ENCODE measurements around the gene ING3. TPM values are rescaled to one million over a fixed set of nuclear protein-coding genes. Genes with fewer than 3 reads are reported as not detected.
A peak's percentile ranks its signal among the peaks of the same experiment; 100 is the strongest.
"Not testable (repeated sequence)": the region's sequence is repeated elsewhere in the genome, so short reads cannot be mapped to it uniquely, and the experiment has no call there.

Gene ING3
- total RNA-seq, 1 experiment from 2014 or later: 6.7 TPM

DNA sequence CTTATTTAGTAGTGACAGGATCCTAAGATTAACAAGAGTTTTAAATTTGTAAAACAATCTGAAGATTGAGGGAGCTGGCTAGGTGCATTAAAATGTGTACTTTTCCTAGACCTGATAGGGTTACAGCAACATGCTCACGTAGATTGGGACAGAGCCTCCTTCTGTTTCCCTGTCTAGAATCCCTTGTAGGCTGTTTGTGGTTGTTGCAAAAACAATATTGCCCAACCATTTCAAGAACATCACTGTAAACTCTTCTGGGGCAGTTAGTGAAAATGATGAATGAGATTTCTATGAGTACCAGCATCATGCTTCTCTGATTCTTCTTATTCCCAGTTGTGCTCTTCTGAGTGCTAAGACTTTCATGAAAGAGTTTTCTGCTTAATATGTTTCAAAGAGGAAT is 23.3 kb downstream of the ING3 start:
- peaks cover 6% of the 10 kb centered on the region for H3K36me3 ChIP-seq (replicated peaks; ENCODE audit: control insufficient read depth, insufficient read depth, low read length)
- no peak overlapping the region for H3K4me3 ChIP-seq (ENCODE audit: insufficient read depth, low read depth, low read length)
- no peaks in the 10 kb centered on the region for H3K27me3 ChIP-seq (ENCODE audit: control insufficient read depth, insufficient read depth, low read length)
- no peak for DNase-seq

DNA sequence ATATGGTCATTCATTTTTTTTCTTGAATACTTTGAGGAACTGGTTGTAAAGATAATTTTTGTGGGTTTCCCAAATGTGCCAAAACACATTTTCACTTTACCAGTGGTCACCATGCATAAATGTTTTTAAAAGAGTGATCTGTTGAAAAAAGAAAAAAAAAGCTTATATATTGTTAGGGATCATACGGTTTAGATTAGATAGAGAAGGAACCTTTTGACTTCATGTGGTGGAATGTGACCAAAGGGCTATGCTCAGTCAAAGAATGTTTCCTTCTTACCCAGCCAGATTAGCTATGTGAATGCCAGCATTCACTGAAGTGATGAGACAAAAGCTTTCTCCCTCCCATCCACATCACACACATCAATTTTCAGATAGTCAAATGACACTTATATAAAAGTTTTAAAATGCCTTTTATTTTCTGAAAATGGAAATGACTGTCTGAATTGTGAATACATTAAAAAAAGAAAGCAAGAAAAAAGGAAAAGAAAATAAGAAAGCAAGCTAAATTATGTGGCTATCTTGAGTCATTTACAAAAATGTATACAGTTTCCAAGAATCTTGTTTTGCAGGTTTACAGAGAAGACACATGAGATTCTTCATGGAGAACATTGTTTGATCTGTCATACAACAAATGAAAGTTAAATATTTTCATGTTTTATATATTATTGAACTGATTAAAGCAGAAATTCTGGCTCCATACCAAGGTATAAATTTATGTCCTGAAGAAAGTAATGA is 29.4 kb downstream of the ING3 start:
- no peak for DNase-seq
- Histone ChIP-seq H3K4me3 (ENCODE audit: insufficient read depth, low read depth, low read length) (no peak overlapping the region), H3K27me3 (ENCODE audit: control insufficient read depth, insufficient read depth, low read length) (no peaks in the 10 kb centered on the region), H3K36me3 (replicated peaks; ENCODE audit: control insufficient read depth, insufficient read depth, low read length) (peaks cover 1% of the 10 kb centered on the region)

DNA sequence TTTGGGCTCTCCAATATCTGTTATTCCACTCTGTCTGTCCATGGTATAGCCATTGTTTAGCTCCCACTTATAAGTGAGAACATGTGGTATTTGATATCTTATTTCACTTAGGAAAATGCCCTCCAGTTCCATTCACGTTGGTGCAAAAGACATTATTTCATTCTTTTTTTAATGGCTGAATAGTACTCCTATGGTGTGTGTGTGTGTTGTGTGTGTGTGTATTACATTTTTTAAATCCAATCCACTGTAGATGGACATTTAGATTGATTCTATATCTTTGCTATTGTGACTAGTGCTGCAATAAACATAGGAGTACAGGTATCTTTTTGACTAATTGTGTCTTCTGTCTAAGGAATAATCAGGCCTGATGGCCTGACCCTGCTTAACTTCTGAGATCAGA is 30.5 kb downstream of the ING3 start:
- no peaks in the 10 kb centered on the region; the same call in 1 of the 2 replicates for H3K36me3 ChIP-seq (replicated peaks; ENCODE audit: control insufficient read depth, insufficient read depth, low read length)
- H3K4me3 ChIP-seq (ENCODE audit: insufficient read depth, low read depth, low read length): no peak overlapping the region
- H3K27me3 ChIP-seq (ENCODE audit: control insufficient read depth, insufficient read depth, low read length): no peaks in the 10 kb centered on the region
- no peak for DNase-seq

DNA sequence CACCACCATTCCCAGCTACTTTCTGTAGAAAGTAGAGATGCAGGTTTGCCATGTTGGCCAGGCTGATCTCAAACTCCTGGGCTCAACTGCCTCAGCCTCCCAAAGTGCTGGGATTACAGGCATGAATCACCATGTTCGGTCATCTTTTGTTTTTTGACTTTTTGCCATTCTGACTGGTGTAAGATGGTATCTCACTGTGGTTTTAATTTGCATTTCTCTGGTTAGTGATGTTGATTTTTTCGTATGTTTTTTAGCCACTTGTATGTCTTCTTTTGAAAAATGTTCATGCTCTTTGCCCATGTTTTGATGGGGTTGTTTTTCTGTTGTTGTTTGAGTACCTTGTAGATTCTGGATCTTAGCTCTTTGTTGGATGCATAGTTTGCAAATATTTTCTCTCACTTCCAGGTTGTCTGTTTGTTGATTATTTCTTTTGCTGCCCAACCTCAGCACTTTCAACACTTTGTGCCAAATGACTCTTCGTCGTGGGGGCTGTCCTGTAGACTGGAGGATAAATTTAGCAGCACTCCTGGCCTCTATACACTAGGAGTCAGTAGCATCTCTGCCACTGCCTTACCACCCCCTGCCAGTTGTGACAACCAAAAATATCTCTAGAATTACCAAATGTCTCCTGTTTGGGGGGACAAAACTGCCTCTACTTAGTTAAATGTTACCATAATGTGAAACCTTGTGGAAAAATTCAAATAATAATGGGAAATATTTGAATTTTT is 31.5 kb downstream of the ING3 start:
- Histone ChIP-seq H3K4me3 (ENCODE audit: insufficient read depth, low read depth, low read length) (no peak overlapping the region), H3K36me3 (replicated peaks; ENCODE audit: control insufficient read depth, insufficient read depth, low read length) (no peaks in the 10 kb centered on the region; the same call in 1 of the 2 replicates), H3K27me3 (ENCODE audit: control insufficient read depth, insufficient read depth, low read length) (no peaks in the 10 kb centered on the region)
- DNase-seq: peak; percentile 16

DNA sequence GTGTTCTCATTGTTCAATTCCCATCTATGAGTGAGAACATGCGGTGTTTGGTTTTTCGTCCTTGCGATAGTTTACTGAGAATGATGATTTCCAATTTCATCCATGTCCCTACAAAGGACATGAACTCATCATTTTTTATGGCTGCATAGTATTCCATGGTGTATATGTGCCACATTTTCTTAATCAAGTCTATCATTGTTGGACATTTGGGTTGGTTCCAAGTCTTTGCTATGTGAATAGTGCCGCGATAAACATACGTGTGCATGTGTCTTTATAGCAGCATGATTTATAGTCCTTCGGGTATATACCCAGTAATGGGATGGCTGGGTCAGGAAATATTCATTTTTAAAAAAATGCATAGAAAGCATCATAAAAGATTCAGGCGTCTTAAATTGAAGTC is 33.0 kb downstream of the ING3 start:
- not testable (repeated sequence) for H3K36me3 ChIP-seq (replicated peaks; ENCODE audit: control insufficient read depth, insufficient read depth, low read length); DNase-seq; H3K27me3 ChIP-seq (ENCODE audit: control insufficient read depth, insufficient read depth, low read length); H3K4me3 ChIP-seq (ENCODE audit: insufficient read depth, low read depth, low read length)

DNA sequence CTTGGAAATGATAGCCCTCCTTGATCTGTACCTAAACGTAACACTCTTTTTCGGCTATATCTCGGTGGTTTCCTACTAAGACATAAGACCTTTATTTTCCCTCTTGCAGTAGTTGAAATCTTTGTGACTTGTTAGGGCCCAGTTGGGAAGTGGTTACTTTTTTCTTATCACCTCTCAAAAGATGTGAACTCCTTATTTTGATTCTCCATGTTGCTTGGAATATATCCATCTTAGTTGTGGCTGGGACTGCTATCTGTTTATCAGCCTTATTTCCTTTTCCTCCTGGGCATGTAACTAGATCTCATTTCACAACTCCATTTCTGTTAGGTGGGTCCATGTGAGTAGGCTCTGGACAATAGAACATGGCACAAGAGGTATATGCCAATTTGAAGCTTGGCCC is 33.8 kb downstream of the ING3 start:
- Histone ChIP-seq H3K4me3 (ENCODE audit: insufficient read depth, low read depth, low read length) (no peak overlapping the region), H3K36me3 (replicated peaks; ENCODE audit: control insufficient read depth, insufficient read depth, low read length) (no peaks in the 10 kb centered on the region), H3K27me3 (ENCODE audit: control insufficient read depth, insufficient read depth, low read length) (peaks cover 13% of the 10 kb centered on the region)
- DNase-seq: no peak

DNA sequence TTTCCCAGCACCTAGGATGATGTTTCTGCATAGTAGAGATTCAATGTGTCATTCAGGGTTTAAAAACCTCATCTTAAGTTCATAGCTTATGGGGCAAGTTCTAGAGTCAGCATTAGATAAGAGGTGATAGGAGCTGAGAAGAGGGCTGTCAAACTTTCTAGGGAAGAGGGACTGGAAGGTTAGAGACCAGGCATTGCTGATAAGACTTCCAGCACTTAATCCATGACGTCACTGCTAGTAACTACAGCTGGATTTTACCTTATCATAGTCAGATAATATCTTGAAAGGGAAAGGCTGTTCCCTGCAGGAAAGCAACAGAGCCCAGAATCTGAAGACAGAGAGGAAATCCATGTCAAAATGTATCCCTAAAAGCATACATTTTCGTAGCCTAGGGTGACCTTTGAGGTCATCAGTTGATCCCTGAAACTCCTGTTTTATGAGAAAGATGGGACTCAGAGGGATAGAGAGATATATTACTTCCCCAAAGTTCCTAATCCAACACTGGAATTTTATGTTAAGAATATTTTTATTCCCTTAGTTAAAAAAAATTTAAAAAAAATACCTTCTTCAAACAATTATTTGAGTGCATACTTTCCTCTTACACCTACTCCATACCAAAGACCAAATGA is 34.7 kb downstream of the ING3 start:
- H3K27me3 ChIP-seq (ENCODE audit: control insufficient read depth, insufficient read depth, low read length): peaks cover 17% of the 10 kb centered on the region
- no peaks in the 10 kb centered on the region for H3K36me3 ChIP-seq (replicated peaks; ENCODE audit: control insufficient read depth, insufficient read depth, low read length)
- no peak for DNase-seq
- H3K4me3 ChIP-seq (ENCODE audit: insufficient read depth, low read depth, low read length): no peak overlapping the region

DNA sequence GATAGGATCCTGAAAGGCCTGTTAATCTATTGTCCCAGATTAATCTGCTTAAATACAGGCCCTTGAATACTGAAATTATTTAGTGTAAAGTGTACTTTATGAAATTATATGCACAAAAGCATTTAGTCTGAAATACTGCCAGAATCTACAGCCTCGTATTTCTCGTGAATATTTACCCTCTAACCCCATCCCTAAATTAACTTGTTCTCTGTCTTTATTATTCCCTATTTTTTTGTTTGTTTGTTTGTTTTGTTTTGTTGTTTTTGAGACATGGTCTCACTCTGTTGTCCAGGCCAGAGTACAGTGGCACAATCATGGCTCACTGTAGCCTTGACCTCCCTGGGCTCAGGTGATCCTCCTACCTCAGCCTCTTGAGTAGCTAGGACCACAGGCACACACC is 35.3 kb downstream of the ING3 start:
- H3K4me3 ChIP-seq (ENCODE audit: insufficient read depth, low read depth, low read length): no peak overlapping the region
- no peaks in the 10 kb centered on the region for H3K36me3 ChIP-seq (replicated peaks; ENCODE audit: control insufficient read depth, insufficient read depth, low read length)
- DNase-seq: no peak
- H3K27me3 ChIP-seq (ENCODE audit: control insufficient read depth, insufficient read depth, low read length): peaks cover 17% of the 10 kb centered on the region

DNA sequence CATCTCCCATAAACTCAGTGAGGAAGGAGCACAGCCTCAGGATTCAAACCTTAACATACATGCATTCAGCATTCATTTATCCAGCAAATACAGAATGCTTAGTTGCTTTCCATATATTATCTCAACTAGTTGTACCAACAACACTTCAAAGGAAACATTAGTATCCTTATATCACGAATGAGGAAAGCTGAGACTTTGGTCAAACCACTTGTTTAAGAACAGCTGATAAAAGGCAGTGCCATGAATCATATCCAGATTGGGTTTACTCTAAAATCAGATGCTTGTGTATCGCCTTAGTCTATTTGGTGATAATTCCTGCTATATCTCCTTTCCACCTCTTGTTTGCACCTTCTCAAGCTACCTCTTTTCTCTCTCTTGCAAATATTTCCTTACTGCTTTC is 36.1 kb downstream of the ING3 start:
- Histone ChIP-seq H3K27me3 (ENCODE audit: control insufficient read depth, insufficient read depth, low read length) (peaks cover 17% of the 10 kb centered on the region), H3K36me3 (replicated peaks; ENCODE audit: control insufficient read depth, insufficient read depth, low read length) (no peaks in the 10 kb centered on the region), H3K4me3 (ENCODE audit: insufficient read depth, low read depth, low read length) (no peak overlapping the region)
- DNase-seq: no peak

DNA sequence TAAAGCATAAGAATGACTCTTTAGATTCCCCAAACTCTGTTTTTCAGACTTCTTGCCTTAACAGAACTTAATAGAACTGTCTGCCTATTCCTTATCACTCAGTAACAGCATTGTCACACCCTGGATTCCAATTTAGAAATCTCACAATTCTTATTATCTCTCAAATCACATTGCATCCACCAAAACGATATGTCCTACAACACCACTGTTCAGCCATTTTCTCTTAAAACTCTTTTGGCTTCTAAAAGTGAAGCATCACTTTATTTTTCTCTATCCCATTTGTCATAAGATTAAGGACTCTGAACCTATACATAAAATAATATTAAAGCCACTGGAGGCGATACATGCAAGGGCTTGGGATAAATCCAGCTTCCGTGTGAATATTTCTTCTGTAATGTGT is 36.7 kb downstream of the ING3 start:
- DNase-seq: no peak
- H3K4me3 ChIP-seq (ENCODE audit: insufficient read depth, low read depth, low read length): no peak overlapping the region
- H3K27me3 ChIP-seq (ENCODE audit: control insufficient read depth, insufficient read depth, low read length): peaks cover 17% of the 10 kb centered on the region
- no peaks in the 10 kb centered on the region for H3K36me3 ChIP-seq (replicated peaks; ENCODE audit: control insufficient read depth, insufficient read depth, low read length)

DNA sequence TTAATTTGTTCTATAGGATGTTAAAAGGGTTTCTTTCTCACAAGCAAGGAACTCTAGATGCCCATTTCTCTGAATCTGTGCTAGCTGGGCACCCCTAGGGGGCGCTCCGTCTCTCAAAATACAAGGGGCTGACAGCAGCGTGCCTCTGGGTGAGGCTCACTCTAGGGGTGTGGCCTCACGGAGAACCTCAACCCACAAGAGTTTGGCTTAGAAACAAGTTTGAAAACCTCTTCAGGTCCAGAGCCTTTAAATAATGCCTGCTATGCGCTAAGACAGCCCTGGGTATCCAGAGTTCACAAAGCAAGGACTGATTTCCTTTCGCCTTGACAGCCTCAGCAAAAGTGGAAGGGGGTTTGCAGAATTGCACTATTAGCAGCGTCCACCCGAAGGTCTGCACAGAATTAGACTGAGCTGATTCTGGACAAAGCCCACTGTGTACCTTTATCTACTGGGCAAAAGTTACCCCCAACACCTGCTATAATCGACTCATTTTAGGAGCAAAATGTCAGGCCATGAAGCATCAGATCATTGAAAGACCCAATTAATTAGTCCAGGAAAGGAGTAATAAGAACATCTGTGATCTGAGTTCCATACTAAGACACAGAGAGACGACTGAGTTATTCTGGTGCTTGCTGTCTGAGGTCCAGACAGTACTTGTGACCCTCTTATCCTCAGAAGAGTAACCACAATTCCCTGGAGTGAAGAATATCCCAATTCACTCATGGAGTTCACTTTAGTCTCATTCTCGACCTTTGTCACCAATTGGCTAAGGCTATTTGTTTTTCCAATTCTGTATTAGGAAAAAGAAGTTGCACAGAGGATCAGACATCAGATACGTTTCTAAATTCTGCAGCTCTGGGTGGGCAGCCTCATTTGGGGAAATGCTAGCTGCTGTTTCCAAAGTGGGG is 37.4 kb downstream of the ING3 start:
- DNase-seq: peak; percentile 70
- Histone ChIP-seq H3K4me3 (ENCODE audit: insufficient read depth, low read depth, low read length) (peak overlapping the region; percentile 8; the same call in 1 of the 2 replicates), H3K27me3 (ENCODE audit: control insufficient read depth, insufficient read depth, low read length) (peaks cover 17% of the 10 kb centered on the region), H3K36me3 (replicated peaks; ENCODE audit: control insufficient read depth, insufficient read depth, low read length) (no peaks in the 10 kb centered on the region)

DNA sequence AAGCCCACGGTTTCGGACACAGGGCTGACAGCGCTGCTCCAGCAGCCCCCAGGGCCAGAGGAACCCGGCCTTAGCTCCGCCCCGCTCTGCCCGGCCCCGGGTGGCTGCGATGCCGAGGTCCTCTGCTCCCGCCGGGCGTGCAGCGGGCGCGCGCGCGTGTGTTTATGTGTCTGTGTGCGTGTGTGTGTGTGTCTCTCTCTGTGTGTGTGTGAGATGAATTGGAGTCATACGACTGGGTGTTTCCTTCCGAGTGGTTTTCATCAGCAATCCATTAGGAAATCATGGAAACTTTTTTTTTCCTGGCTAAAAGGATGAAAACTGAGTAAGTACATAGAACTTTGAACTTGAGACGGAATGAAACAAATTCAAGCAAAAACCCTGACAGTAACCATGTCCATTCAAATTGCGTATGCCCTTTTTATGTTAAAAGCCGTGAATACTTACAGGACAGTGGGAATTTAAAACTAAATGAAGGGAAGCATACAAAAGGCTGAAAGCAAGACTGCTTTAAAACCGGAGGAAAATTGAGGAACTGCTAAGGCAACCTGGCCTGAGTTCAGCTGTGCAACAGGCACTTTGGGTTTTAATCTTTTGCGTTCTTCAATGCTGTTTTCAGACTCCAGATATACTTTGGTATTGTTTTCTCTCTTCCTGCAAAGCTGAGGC is 38.1 kb downstream of the ING3 start, which contains the start of gene CPED1:
Gene CPED1 (plus strand): TSS at position 121 of the 666 bp plus-strand sequence. CDS start 911 bp downstream, outside the sequence.
- peak within 1 kb of the TSS; percentile 8; the same call in 1 of the 2 replicates for H3K4me3 ChIP-seq (ENCODE audit: insufficient read depth, low read depth, low read length)
- no peaks in the 10 kb centered on the region for H3K36me3 ChIP-seq (replicated peaks; ENCODE audit: control insufficient read depth, insufficient read depth, low read length)
- peak; percentile 80 for DNase-seq
- H3K27me3 ChIP-seq (ENCODE audit: control insufficient read depth, insufficient read depth, low read length): peaks cover 17% of the 10 kb centered on the region

DNA sequence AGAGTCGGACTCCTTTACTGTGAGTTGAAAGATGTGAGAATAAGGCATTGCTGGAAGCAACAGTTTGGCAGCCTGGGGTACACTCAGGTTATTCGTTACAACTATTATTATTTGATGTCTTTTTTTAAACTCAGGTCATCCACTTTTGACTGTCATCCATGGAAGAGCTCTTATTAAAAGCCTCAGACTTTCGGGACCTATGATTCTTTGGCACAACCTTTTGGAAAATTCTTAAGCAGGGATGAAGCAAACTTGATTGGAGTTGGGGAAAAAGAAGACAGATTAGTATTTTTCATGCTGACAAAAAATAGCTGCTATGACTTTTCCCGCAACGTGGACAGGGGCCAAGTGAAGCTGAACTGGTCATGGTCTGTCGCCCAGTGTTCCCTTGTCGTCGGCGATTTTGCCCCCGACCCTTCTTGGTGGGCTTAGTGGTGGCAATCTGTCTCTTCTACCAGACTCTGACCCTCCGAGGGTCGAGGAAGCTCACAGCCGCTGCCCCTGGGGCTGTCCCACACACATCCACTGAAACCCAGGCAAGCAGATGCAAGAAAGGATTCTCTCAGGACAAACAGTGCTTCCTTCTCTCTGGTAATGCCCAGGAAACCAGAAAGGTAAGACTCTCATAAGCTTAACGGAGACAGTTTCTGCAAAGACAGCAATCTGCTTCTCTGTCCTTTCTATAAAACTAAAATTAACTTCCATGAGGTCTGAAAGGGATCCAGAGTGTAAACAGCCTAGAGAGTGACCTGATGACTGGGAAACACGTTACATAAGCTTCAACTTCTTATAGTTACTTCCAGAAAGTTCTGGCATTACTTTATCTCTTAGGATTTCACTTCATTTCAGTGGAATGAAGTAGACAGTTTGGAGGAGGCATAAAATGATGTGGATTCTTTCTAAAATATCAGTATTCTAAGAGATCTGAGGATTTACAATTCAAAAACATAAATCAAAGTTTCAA is 39.0 kb downstream of the ING3 start:
- H3K4me3 ChIP-seq (ENCODE audit: insufficient read depth, low read depth, low read length): no peak overlapping the region
- no peak for DNase-seq
- peaks cover 17% of the 10 kb centered on the region for H3K27me3 ChIP-seq (ENCODE audit: control insufficient read depth, insufficient read depth, low read length)
- no peaks in the 10 kb centered on the region for H3K36me3 ChIP-seq (replicated peaks; ENCODE audit: control insufficient read depth, insufficient read depth, low read length)

Measured in H7 (cell line).